Measurements from ENCODE around the gene SIT1. TPM values are rescaled to one million over a fixed set of nuclear protein-coding genes. Genes with fewer than 3 reads are reported as not detected.

SIT1 gene
- total and polyA plus RNA-seq, 2 experiments from 2014 or later: 13.2 to 14.7 TPM

DNA sequence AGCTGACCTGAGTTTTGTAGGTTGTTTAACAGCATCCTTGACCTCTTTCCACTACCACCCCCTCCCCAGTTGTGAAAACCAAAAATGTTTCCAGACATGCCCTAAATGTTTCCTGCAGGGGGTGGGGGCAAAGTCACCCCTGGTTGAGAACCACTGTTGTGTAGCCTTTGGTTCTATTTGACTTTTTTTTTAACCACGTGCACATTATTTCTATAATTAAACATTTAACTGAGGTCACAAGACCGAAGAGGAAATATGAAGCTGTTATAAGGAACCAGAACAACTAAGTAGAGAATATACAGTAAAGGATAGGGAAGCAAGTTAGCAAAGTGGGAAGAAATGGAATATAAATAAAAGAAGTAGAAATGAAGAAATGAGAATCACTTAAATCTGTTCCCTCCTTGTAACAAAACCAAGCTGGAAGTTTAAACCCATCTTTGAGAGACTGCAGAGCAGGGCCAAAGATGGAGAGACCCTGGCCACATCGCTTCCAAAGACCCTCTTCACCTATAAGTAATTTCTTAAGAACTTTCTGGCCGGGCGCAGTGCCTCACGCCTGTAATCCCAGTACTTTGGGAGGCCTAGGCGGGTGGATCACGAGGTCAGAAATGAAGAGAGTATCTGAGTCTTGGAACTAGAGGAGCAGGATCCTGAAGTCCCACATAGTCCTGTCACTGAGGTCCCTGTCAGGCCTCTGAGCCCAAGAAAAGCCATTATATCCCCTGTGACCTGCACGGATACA is 14.4 kb downstream of the SIT1 start:
- no peaks in the 10 kb centered on the region for H3F3A ChIP-seq (replicated peaks; ENCODE audit: low read depth)
- no peaks in the 10 kb centered on the region for H3K27me3 ChIP-seq (ENCODE audit: insufficient read depth)
- DNase-seq (ENCODE audit: low spot score): no peak
- no peak overlapping the region for H2AFZ ChIP-seq
- no peak overlapping the region for H3K4me3 ChIP-seq
- no peaks in the 10 kb centered on the region for H3K36me3 ChIP-seq (ENCODE audit: insufficient read depth)
- Mint-ChIP-seq H3K9me3 (peaks cover 8% of the 10 kb centered on the region; the same call in 2 of the 3 replicates), H3K27me3 (ENCODE audit: insufficient read depth, low read depth, poor library complexity) (peaks cover 6% of the 10 kb centered on the region), H3K4me1 (no peaks in the 10 kb centered on the region), H3K4me3 (no peak overlapping the region), H3K36me3 (ENCODE audit: low read depth) (peaks cover 10% of the 10 kb centered on the region), H3K27ac (no peak overlapping the region)
- H3K4me1 ChIP-seq (ENCODE audit: insufficient read depth): no peaks in the 10 kb centered on the region
- no peak overlapping the region for H3K4me2 ChIP-seq
- no peak overlapping the region for H3K27ac ChIP-seq (ENCODE audit: low read depth)
- no peaks in the 10 kb centered on the region for H4K20me1 ChIP-seq (replicated peaks; ENCODE audit: insufficient read depth)
- no peaks in the 10 kb centered on the region for H3K79me2 ChIP-seq (replicated peaks; ENCODE audit: insufficient read depth)
- ATAC-seq: no peak
- TF ChIP-seq POLR2AphosphoS5 (IDR thresholded peaks at IDR 0.05; ENCODE audit: low read depth): no peak
- TF ChIP-seq EZH2 (IDR thresholded peaks at IDR 0.05; ENCODE audit: low read depth, unreplicated experiment): no peak
- TF ChIP-seq CREB1 (CRISPR knock-in tag; IDR thresholded peaks at IDR 0.05; ENCODE audit: low read depth): no peak
- no peak for TF ChIP-seq JUNB (IDR thresholded peaks at IDR 0.05; ENCODE audit: unreplicated experiment)
- no peak for TF ChIP-seq STAT1 (IDR thresholded peaks at IDR 0.05; ENCODE audit: unreplicated experiment)
- TF ChIP-seq, protein P1, sequence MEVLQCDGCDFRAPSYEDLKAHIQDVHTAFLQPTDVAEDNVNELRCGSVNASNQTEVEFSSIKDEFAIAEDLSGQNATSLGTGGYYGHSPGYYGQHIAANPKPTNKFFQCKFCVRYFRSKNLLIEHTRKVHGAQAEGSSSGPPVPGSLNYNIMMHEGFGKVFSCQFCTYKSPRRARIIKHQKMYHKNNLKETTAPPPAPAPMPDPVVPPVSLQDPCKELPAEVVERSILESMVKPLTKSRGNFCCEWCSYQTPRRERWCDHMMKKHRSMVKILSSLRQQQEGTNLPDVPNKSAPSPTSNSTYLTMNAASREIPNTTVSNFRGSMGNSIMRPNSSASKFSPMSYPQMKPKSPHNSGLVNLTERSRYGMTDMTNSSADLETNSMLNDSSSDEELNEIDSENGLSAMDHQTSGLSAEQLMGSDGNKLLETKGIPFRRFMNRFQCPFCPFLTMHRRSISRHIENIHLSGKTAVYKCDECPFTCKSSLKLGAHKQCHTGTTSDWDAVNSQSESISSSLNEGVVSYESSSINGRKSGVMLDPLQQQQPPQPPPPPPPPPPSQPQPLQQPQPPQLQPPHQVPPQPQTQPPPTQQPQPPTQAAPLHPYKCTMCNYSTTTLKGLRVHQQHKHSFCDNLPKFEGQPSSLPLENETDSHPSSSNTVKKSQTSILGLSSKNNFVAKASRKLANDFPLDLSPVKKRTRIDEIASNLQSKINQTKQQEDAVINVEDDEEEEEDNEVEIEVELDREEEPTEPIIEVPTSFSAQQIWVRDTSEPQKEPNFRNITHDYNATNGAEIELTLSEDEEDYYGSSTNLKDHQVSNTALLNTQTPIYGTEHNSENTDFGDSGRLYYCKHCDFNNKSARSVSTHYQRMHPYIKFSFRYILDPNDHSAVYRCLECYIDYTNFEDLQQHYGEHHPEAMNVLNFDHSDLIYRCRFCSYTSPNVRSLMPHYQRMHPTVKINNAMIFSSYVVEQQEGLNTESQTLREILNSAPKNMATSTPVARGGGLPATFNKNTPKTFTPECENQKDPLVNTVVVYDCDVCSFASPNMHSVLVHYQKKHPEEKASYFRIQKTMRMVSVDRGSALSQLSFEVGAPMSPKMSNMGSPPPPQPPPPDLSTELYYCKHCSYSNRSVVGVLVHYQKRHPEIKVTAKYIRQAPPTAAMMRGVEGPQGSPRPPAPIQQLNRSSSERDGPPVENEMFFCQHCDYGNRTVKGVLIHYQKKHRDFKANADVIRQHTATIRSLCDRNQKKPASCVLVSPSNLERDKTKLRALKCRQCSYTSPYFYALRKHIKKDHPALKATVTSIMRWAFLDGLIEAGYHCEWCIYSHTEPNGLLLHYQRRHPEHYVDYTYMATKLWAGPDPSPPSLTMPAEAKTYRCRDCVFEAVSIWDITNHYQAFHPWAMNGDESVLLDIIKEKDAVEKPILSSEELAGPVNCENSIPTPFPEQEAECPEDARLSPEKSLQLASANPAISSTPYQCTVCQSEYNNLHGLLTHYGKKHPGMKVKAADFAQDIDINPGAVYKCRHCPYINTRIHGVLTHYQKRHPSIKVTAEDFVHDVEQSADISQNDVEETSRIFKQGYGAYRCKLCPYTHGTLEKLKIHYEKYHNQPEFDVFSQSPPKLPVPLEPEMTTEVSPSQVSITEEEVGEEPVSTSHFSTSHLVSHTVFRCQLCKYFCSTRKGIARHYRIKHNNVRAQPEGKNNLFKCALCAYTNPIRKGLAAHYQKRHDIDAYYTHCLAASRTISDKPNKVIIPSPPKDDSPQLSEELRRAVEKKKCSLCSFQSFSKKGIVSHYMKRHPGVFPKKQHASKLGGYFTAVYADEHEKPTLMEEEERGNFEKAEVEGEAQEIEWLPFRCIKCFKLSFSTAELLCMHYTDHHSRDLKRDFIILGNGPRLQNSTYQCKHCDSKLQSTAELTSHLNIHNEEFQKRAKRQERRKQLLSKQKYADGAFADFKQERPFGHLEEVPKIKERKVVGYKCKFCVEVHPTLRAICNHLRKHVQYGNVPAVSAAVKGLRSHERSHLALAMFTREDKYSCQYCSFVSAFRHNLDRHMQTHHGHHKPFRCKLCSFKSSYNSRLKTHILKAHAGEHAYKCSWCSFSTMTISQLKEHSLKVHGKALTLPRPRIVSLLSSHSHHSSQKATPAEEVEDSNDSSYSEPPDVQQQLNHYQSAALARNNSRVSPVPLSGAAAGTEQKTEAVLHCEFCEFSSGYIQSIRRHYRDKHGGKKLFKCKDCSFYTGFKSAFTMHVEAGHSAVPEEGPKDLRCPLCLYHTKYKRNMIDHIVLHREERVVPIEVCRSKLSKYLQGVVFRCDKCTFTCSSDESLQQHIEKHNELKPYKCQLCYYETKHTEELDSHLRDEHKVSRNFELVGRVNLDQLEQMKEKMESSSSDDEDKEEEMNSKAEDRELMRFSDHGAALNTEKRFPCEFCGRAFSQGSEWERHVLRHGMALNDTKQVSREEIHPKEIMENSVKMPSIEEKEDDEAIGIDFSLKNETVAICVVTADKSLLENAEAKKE (CRISPR knock-in tag; IDR thresholded peaks at IDR 0.05): no peak
- TF ChIP-seq, protein P2, sequence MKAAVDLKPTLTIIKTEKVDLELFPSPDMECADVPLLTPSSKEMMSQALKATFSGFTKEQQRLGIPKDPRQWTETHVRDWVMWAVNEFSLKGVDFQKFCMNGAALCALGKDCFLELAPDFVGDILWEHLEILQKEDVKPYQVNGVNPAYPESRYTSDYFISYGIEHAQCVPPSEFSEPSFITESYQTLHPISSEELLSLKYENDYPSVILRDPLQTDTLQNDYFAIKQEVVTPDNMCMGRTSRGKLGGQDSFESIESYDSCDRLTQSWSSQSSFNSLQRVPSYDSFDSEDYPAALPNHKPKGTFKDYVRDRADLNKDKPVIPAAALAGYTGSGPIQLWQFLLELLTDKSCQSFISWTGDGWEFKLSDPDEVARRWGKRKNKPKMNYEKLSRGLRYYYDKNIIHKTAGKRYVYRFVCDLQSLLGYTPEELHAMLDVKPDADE (IDR thresholded peaks at IDR 0.05): no peak
- TF ChIP-seq NANOG (IDR thresholded peaks at IDR 0.05; ENCODE audit: borderline replicate concordance): no peak
- TF ChIP-seq ZNF114 (CRISPR knock-in tag; IDR thresholded peaks at IDR 0.05): no peak
- TF ChIP-seq EZH2phosphoT487 (IDR thresholded peaks at IDR 0.05; ENCODE audit: unreplicated experiment): no peak
- TF ChIP-seq, protein P3, sequence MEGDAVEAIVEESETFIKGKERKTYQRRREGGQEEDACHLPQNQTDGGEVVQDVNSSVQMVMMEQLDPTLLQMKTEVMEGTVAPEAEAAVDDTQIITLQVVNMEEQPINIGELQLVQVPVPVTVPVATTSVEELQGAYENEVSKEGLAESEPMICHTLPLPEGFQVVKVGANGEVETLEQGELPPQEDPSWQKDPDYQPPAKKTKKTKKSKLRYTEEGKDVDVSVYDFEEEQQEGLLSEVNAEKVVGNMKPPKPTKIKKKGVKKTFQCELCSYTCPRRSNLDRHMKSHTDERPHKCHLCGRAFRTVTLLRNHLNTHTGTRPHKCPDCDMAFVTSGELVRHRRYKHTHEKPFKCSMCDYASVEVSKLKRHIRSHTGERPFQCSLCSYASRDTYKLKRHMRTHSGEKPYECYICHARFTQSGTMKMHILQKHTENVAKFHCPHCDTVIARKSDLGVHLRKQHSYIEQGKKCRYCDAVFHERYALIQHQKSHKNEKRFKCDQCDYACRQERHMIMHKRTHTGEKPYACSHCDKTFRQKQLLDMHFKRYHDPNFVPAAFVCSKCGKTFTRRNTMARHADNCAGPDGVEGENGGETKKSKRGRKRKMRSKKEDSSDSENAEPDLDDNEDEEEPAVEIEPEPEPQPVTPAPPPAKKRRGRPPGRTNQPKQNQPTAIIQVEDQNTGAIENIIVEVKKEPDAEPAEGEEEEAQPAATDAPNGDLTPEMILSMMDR (conservative IDR thresholded peaks at IDR 0.05; ENCODE audit: low read depth in 2 of 2): no peak
- H3K9me2 ChIP-seq (ENCODE audit: insufficient read depth): no peaks in the 10 kb centered on the region

Measured in GM23338 (cell line).